ENCODE results near the gene IVNS1ABP. TPM values are rescaled to one million over a fixed set of nuclear protein-coding genes. Genes with fewer than 3 reads are reported as not detected.

Gene IVNS1ABP
- total RNA-seq, 4 donors from 2014 or later: 19.8 to 51.2 (median 30.5) TPM

DNA sequence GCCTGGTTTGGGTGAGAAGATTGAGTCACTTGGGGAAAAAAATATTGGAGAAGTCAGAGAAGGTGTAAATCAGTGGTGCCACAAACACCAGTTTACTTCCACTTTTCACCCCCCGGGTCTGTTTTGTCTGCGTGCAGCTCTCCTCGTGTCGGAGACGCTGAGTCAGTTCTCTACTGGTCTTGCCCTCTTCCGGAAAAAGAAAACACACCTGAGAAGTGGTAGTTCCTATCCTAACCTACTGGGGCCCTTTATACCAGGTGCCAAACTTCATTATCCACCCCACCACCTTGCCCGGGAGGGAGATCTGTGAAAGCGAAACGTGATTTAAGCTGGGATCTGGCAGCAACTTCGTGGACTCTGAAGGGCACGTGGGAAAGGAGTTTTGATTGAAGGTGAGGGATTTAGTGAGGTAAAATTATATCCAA lies 855 bp upstream of the IVNS1ABP start:
- 34% methylated on average over 11 of the region's 11 CpGs for WGBS
- intact Hi-C loops (cut with DNase I): loop anchor here (10.0 kb wide), 2 partner anchors 163 to 357 kb away; partner anchors contain the start of genes SWT1 and TRMT1L
- Histone ChIP-seq H3K4me1 (peaks cover 13 to 36% (median 33%) of the 10 kb centered on the region in 4 donors), H3K27me3 (no peaks in the 10 kb centered on the region), H3K27ac (replicated peaks in 1 of 4) (peak overlapping the region; percentile 93 to 98 (median 96)), H3K4me3 (peak overlapping the region; percentile 83 to 96 (median 92)), H3K36me3 (no peaks in the 10 kb centered on the region), H3K9me3 (no peaks in the 10 kb centered on the region)
- TF ChIP-seq POLR2AphosphoS5 (IDR thresholded peaks at IDR 0.05): no peak
- TF ChIP-seq EP300 (IDR thresholded peaks at IDR 0.05): no peak
- no peak for TF ChIP-seq CTCF (IDR thresholded peaks at IDR 0.05)
- TF ChIP-seq POLR2A (IDR thresholded peaks at IDR 0.05; ENCODE audit: low read depth): no peak
- DNase-seq (ENCODE audit: extremely low spot score): no peak

- Histone ChIP-seq H3K9me3 (no peaks in the 10 kb centered on the region), H3K4me3 (peak overlapping the region; percentile 83 to 96 (median 92)), H3K36me3 (no peaks in the 10 kb centered on the region), H3K27ac (replicated peaks in 1 of 4) (peak overlapping the region; percentile 93 to 98 (median 96)), H3K27me3 (no peaks in the 10 kb centered on the region), H3K4me1 (peaks cover 21 to 51% (median 47%) of the 10 kb centered on the region in 4 donors)
- peak; percentile 98 for DNase-seq (ENCODE audit: extremely low spot score)
- WGBS: 0% methylated on average over 33 of the region's 88 CpGs
- TF ChIP-seq POLR2A (IDR thresholded peaks at IDR 0.05; ENCODE audit: low read depth) (no peak), POLR2AphosphoS5 (IDR thresholded peaks at IDR 0.05) (peak; percentile 74 to 76), CTCF (IDR thresholded peaks at IDR 0.05) (no peak), EP300 (IDR thresholded peaks at IDR 0.05) (no peak)
- intact Hi-C loops (cut with DNase I): loop anchor here (10.0 kb wide), 2 partner anchors 162 to 358 kb away; partner anchors contain the start of genes SWT1 and TRMT1L
These were observed 645 bp downstream of the IVNS1ABP start for GRCh38 chr1:185316163-185317033.

GRCh38 chr1:185315445-185316071 lies 1.5 kb downstream of the IVNS1ABP start:
- H3K4me3 ChIP-seq: peak overlapping the region; percentile 83 to 96 (median 92)
- peaks cover 23 to 55% (median 52%) of the 10 kb centered on the region in 4 donors for H3K4me1 ChIP-seq
- peak overlapping the region; percentile 93 to 98 (median 96) for H3K27ac ChIP-seq (replicated peaks in 1 of 4)
- TF ChIP-seq POLR2A (IDR thresholded peaks at IDR 0.05; ENCODE audit: low read depth) (no peak), CTCF (IDR thresholded peaks at IDR 0.05) (no peak), POLR2AphosphoS5 (IDR thresholded peaks at IDR 0.05) (no peak), EP300 (IDR thresholded peaks at IDR 0.05) (no peak)
- H3K27me3 ChIP-seq: no peaks in the 10 kb centered on the region
- peaks cover 3 to 5% (median 5%) of the 10 kb centered on the region in 4 donors for H3K36me3 ChIP-seq
- no peak for DNase-seq (ENCODE audit: extremely low spot score)
- WGBS: 18% methylated on average over 8 of the region's 8 CpGs
- H3K9me3 ChIP-seq: no peaks in the 10 kb centered on the region
- intact Hi-C loops (cut with DNase I): loop anchor here (10.0 kb wide), 2 partner anchors 161 to 359 kb away; partner anchors contain the start of genes SWT1 and TRMT1L

DNA sequence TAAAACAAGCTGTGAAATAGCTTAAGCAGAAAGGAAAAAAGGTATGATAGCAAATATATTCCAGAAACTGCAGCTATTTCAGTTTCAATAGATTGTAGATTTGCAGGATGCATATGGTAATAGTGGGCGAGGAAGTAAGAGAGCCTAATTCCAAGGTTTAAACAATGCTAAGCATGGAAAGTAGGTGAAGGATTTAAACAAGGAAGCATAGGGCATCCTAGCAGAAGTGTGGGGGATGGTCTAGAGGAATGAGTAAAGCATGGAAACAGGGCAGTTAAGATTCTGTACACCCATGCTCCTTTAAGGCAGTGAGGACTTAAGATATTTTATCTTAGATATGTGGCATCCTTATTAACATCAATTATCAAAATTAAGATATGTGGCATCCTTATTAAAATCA lies 2.6 kb downstream of the IVNS1ABP start:
- 61% methylated on average over 1 of the region's 1 CpG for WGBS
- Histone ChIP-seq H3K4me1 (peaks cover 32 to 63% (median 59%) of the 10 kb centered on the region in 4 donors), H3K27me3 (no peaks in the 10 kb centered on the region), H3K27ac (replicated peaks in 1 of 4) (no peak overlapping the region), H3K36me3 (peaks cover 5 to 17% (median 12%) of the 10 kb centered on the region in 4 donors), H3K9me3 (no peaks in the 10 kb centered on the region), H3K4me3 (peak overlapping the region in 3 of 4 donors; percentile 83 to 95 (median 88))
- intact Hi-C loops (cut with DNase I): loop anchor here (10.0 kb wide), 2 partner anchors 160 to 360 kb away; partner anchors contain the start of genes SWT1 and TRMT1L
- no peak for TF ChIP-seq POLR2AphosphoS5 (IDR thresholded peaks at IDR 0.05)
- no peak for TF ChIP-seq POLR2A (IDR thresholded peaks at IDR 0.05; ENCODE audit: low read depth)
- TF ChIP-seq EP300 (IDR thresholded peaks at IDR 0.05): no peak
- no peak for TF ChIP-seq CTCF (IDR thresholded peaks at IDR 0.05)
- DNase-seq (ENCODE audit: extremely low spot score): no peak
